ENCODE measurements around the gene NUCKS1.

- TF ChIP-seq CTCF (IDR thresholded peaks at IDR 0.05; ENCODE audit: insufficient read depth, low read length, poor library complexity, severe bottlenecking) (no peak), EZH2phosphoT487 (conservative IDR thresholded peaks at IDR 0.05; ENCODE audit: low read length) (no peak)
These were observed 46.9 kb downstream of the NUCKS1 start for GRCh38 chr1:205703072-205703471.
